NCI-H748 (cell line): ENCODE results near the gene FILIP1L.

Source experiments
- DNase-seq: peaks from one replicate; lab custom pipeline; 2025; ENCODE audit not compliant: unreplicated experiment; lab: John Stamatoyannopoulos, UW

FILIP1L gene

GRCh38 chr3:99955773-99956562 lies 158.3 kb downstream of the FILIP1L start:
- no peak for DNase-seq

DNA sequence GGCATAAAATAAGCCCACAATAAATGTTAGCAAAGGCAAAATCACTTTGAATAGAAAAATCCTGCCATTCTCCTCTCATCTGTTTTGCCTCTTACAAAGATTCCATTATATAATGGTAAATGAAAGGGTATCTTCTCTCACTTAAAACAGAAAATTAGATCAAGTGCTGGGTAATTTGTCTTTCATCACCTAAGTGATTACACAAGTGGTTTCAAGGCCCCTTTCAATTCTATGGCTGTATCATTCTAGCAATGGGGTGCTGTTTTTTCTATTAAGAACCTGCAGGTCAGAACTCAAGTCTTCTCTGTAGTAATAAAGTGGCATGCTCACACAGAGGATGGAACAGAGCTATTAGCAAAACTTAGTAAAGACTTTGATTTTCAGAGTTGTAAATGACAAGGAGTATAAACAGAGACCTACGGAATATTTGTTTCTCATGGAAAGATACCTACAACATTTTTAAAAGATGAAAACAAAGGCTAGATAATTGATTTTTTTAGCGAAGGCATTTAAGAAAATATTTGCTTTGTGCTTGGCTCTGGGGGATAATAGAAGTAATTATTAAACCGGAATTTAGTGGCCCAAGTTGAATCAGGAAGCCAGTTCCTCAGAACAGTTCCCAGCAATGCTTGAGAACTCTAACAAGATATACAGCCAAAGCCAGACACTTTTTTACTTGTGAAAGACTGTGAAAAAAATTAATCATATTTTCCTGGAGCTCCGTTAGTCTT lies 159.2 kb downstream of the FILIP1L start:
- DNase-seq: peak; percentile 35

- DNase-seq: no peak
Observed at GRCh38 chr3:99953596-99953995, 160.7 kb downstream of the FILIP1L start.

- no peak for DNase-seq
Observed at GRCh38 chr3:99952306-99952705, 162.0 kb downstream of the FILIP1L start.

- DNase-seq: no peak
Observed at GRCh38 chr3:99951701-99952100, 162.6 kb downstream of the FILIP1L start.

DNA sequence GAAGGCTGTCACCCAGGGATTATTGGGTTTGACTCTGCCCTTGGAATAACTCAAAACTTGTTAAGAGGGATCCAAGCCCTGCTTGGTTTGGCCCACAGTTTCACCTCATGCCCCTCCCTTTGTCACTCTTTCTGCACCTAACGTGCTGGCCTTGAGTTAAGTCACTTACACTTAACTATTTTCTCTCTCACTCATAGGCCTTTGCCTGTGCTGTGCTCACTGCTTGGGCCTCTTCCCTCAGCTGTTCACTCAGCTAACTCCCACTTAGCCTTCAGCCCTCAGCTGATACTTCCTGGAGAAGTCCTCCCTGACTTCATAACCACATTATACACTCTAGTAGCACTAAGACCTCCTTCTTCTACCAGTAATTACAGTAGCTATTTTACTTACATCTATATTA lies 163.4 kb downstream of the FILIP1L start:
- no peak for DNase-seq

- no peak for DNase-seq
Observed at GRCh38 chr3:99949956-99950670, 164.2 kb downstream of the FILIP1L start.

DNA sequence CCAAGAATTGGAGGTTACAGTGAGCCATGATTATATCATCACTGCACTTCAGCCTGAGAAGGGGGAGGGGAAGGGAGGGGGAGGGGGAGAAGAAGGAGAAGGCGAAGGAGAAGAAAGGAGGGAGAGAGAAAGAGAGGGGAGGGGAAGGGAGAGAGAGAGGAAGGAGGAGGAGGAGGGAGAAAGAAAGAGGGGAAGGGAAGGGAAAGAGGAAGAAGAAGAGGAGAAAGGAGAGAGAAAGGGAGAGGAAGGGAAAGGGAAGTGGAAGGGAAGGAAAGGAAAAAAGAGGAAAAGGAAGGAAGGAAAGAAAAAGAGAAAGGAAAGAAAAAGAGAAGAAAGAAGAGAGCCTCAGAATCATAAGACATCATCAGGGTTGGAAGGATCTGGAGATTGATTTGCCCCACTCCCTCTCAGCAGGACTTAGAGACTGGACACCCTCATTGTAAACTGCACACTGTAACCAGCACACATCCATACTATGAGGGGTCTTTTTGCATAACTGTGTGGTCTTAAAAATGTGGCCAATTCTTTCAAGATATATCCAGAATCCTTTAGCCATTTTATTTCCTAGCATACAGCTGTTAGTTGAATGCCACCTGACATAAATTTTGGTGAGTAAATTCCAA lies 165.7 kb downstream of the FILIP1L start:
- DNase-seq: no peak

DNA sequence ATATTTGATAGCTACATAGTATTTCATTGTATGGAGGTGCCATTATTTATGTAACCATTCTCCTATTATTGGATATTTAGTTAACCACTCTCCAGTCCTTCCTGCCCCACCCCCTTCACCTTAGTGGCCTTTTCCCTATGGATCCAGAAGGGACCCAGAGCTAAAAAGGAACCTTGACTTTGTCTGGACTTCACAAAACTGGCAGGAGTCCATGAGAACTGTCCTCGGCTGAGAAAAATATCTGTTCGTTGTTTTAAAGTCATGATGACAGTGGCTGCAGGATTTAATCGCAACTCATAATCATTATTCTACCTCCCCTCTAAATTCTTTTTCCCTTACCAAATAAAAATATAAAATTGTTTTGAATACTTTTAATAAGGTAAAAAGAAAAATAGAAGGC lies 166.9 kb downstream of the FILIP1L start:
- DNase-seq: no peak

DNA sequence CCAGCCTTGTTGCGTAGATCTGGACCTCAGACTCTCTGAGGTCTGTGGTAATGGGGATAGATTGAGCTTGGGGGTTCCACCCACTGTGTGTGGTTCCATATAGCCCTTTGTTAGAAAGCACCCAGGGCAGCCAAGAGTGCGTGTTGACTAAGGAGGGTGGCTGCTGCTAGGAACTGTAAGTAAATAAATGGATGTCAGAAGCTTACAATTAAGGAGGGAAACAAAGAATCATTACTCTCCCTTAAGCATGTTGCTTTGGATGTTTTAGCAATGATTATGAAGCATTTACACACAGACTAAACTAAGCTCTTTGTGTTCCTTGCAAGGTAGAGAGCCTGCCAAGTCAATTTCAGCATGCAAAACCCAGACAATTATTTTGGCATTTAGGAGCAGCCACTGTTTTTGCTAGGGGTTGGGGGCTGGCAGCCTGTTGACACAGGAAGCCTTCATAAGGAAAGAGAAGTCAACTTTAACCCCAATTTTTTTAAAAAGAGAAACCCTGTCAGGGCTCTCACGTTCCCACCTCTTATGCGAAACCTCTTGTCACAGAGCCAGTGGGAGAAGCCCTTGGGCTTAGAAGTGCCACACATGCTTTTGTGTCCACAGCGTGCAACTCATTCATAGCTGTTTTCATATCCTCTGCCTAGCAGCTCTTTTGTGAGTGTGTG lies 168.8 kb downstream of the FILIP1L start:
- DNase-seq: peak; percentile 72

DNA sequence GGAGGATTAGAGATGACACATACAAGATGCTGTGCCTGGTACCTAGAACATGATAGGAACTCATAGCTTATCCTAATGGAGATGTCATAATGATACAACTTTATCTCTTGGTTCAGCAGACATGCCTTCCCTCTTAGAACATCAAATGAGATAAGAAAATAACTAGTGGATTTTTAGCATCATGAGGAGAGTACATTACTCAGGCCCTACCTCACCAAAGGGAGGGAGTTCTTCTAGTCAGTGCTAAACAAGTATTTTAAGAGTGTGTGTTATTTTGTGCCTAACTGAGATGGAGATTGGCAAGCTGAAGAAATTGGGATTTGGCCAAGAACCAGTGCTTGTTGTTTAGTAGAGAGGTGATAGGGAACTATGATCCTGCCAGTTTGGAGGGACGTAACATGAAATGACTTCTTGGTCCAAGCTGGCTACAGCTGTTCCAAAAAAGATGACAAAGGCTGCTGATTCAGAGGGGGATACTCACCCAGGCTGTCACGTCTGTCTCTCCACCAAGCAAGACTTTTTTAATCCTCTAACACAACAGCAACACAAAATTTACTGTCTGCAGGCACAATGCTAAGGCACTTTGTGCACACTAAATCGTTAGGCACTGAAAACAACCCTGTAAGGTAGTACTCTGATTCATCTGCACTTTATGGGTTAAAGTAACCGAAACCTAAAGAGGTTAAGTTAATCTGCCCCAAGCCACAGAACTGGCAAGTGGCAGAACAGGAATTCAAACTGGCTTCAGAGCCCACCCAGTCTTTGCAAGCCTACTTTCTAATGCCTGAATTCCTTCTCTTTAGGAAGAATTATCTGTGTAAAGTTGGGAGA lies 170.2 kb downstream of the FILIP1L start:
- DNase-seq: no peak

- no peak for DNase-seq
Observed at GRCh38 chr3:99941211-99941610, 173.1 kb downstream of the FILIP1L start.

DNA sequence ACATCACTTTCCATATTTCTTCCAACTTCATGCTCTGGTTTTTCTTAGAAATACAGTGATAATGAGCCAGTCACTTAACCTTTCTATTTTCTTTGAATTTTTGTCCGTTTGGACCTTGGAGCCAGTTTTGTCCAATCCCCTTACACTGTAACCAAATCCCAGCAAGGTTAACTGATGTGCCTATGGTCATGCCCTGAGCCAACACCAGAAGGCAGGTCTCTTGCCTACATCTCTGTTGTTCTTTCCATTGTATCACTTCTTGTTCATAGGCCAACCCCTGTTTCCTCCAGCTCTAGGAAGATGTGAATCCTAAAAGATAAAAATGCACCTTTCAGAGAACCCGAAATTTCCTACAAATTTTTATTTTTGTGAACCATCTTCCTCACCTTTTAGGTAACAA lies 174.0 kb downstream of the FILIP1L start:
- DNase-seq: no peak

GRCh38 chr3:99939876-99940275 lies 174.4 kb downstream of the FILIP1L start:
- no peak for DNase-seq

- DNase-seq: no peak
Observed at GRCh38 chr3:99938270-99938911, 175.9 kb downstream of the FILIP1L start.

GRCh38 chr3:99934975-99935797 lies 179.1 kb downstream of the FILIP1L start:
- DNase-seq: no peak

- no peak for DNase-seq
Observed at GRCh38 chr3:99933971-99934750, 180.1 kb downstream of the FILIP1L start.

DNA sequence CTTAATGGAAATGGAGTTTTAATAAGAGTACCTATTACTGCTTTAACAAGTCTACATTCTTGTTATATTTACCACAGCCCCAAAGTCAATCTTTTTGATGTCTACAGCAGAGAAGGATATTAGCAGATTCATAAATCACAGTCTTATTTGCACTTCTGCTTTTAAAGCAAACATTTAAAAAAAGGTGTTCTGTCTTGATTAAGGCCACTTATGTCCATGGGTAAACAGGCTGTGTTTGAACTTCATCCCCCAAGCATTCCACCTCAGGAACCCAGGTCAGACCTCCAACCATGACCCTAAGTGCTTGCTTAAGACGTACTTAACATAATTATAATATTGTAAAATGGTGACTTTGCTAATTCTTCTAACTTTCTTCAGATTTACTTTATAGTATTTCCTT lies 183.2 kb downstream of the FILIP1L start:
- DNase-seq: no peak
